NCI-H2107 treated with DMSO at 0.1 percent for 48 hours (cell line): ENCODE results near the gene LNX2.

Experiments used
- DNase-seq: peaks from one replicate; lab custom pipeline; 2025; ENCODE audit not compliant: unreplicated experiment; lab: John Stamatoyannopoulos, UW

Gene LNX2

GRCh38 chr13:27620377-27621115 is at the start of gene LNX2:
Gene LNX2, minus strand, starts transcription at chr13:27620529. Its CDS starts 38,826 bp downstream, at chr13:27581703.
- DNase-seq = peak; percentile 86

- DNase-seq = no peak
These were observed 47.6 kb upstream of the LNX2 start for GRCh38 chr13:27667946-27668345.

- DNase-seq = no peak
These were observed 46.6 kb upstream of the LNX2 start for GRCh38 chr13:27666951-27667350.

- DNase-seq = no peak
These were observed 45.4 kb upstream of the LNX2 start for GRCh38 chr13:27665761-27666160.

GRCh38 chr13:27665333-27665732 is 45.0 kb upstream of the LNX2 start:
- no peak for DNase-seq

DNA sequence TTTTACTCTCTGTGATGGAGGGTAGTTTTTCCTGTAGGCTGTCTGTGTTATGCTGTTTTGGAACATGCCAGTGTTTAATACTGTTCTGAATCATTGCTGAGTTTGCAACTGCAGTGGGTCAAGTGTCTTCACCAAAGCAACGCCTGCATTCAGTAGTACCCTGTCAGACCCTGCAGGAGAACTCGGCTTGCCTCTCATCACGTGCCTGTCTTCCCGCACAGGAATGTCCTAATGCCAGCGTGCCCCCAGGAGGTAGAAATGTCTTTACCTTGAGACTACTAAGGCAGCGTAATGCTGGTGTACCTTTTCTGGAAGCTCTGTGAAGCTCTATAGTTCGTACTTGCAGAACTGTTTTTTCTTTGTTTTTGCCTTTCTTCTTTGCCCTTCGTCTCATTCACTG is 43.6 kb upstream of the LNX2 start:
- DNase-seq = no peak

DNA sequence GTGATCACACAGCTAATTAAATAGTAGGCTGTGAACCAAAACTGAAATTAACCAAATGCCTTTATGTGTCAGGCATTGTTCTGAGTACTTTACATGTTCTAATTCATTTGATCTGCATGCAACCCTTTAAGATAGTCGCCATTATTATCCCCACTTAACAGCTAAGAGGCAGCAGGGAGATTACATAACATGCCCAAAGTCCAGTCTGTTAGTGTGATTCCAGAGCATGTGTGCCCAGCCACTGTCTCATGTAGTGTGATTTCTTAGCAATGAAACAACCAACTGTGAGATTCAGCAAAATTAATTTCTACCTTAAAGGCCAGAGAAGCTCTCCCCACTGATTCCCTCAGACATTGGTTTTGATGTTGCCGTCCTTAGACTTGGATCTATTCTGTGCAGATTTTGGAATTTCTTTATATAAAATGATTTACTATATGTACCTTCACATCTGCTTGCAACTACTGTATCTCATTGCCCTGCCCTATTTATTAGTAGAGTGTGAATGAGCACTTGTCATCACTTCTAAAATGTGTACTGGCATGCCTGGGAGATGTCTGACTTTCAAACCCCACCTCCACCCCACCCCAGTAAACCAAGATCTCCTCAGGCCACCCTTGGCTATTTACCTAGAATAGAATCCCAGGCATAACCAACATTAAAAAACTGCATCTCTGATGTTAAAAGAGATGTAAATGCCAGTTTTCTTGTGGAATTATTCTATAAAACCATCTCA is 42.6 kb upstream of the LNX2 start:
- no peak for DNase-seq

- no peak for DNase-seq
These were observed 40.7 kb upstream of the LNX2 start for GRCh38 chr13:27661017-27661416.

- no peak for DNase-seq
These were observed 40.2 kb upstream of the LNX2 start for GRCh38 chr13:27660511-27660910.

GRCh38 chr13:27659145-27659865 is 39.0 kb upstream of the LNX2 start:
- DNase-seq = no peak

GRCh38 chr13:27658546-27658945 is 38.2 kb upstream of the LNX2 start:
- no peak for DNase-seq

GRCh38 chr13:27657724-27658123 is 37.4 kb upstream of the LNX2 start:
- no peak for DNase-seq

GRCh38 chr13:27654816-27655215 is 34.5 kb upstream of the LNX2 start:
- no peak for DNase-seq

DNA sequence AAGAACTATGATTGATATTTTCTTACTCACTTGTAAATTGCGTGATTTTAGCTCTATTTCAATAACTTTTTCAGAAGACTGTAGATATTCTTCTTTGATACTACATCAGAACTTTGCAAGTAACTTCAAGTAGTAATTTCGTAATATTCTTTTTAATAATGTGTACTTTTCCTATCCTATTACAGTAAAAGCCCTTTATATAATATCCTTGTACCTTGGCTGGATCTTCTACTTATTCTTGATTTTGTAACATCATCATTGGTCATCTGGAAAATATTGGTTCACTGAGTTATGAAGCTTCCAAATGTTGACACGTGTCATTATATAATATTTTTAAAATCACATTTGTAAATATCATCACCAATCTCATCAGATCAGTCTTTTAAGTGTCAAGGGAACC is 33.7 kb upstream of the LNX2 start:
- no peak for DNase-seq

DNA sequence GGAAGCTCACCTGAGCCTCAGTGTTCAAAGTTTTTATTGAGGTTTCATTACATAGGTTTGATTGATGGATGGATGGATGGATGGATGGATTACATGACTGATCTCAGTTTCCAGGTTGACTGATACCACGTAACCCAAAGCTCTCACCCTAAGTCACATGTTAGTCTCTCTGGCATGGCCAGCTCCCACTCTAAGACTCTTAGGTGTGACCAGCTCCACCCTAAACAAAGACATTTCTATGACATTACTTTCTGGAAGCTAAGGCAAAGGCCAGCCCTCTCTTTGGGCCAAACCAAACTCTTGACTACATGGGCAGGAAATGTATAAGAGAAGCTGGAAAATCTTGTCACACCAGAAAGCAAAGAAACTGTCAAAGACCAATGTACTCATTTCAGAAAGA is 30.0 kb upstream of the LNX2 start:
- DNase-seq = no peak

- no peak for DNase-seq
These were observed 24.0 kb upstream of the LNX2 start for GRCh38 chr13:27644302-27644701.

GRCh38 chr13:27643334-27644132 is 23.2 kb upstream of the LNX2 start:
- no peak for DNase-seq

GRCh38 chr13:27641711-27642502 is 21.6 kb upstream of the LNX2 start:
- no peak for DNase-seq

- DNase-seq = no peak
These were observed 18.9 kb upstream of the LNX2 start for GRCh38 chr13:27639186-27639585.

DNA sequence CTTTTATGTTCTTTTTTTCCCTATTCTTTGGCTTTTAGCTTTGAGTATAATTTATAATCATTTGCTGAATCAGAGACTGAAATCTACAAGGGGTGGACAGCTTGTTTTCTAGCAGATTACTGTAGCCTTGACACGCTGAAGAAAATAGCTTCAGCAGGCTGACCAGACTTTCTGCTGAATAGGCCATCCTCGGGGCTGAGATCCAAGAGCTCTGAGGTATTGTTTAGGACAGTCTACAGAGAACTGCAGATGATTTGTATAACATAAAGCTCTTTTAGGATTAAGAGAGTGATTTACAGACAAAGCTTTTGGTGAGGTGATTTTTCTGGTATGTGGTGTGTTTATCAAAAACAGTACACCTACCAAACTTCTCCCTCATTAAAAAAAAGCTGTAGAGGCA is 18.2 kb upstream of the LNX2 start:
- DNase-seq = no peak
